ENCODE measurements around the gene TSPAN4. TPM values are rescaled to one million over a fixed set of nuclear protein-coding genes. Genes with fewer than 3 reads are reported as not detected.

The TSPAN4 gene
- total and polyA plus RNA-seq, 2 of the 13 experiments (the other 11 are each of a cell fraction or from before 2014, with no cell fraction given), result 31.7 to 68.3 TPM

GRCh38 chr11:889257-889656, 46.6 kb downstream of the TSPAN4 start (continued):
- TF ChIP-seq SMAD1 (CRISPR knock-in tag; IDR thresholded peaks at IDR 0.05; ENCODE audit: borderline replicate concordance, low read depth), result no peak
- TF ChIP-seq GATAD1 (CRISPR knock-in tag; IDR thresholded peaks at IDR 0.05), result no peak
- no peak for TF ChIP-seq CENPBD1 (CRISPR knock-in tag; IDR thresholded peaks at IDR 0.05; ENCODE audit: borderline replicate concordance, low read depth)

- no peak overlapping the region for H3K9ac ChIP-seq (ENCODE audit: insufficient read depth, low read depth, low read length)
Observed at GRCh38 chr11:889687-890475, 47.2 kb downstream of the TSPAN4 start.

More at GRCh38 chr11:889687-890475, 47.2 kb downstream of the TSPAN4 start:
- H3K4me3 ChIP-seq (replicated peaks in 1 of 3; ENCODE audit: insufficient read depth in 1 of 3, low read depth in 2 of 3, low read length in 3 of 3), result no peak overlapping the region
- ATAC-seq (no peak), FAIRE-seq (no peak), DNase-seq (ENCODE audit: low spot score) (no peak)
- TF ChIP-seq ZNF142 (CRISPR knock-in tag; IDR thresholded peaks at IDR 0.05), result no peak
- TF ChIP-seq ZNF724P (CRISPR knock-in tag; IDR thresholded peaks at IDR 0.05; ENCODE audit: borderline replicate concordance), result no peak
- no peak for TF ChIP-seq ZGPAT (CRISPR knock-in tag; IDR thresholded peaks at IDR 0.05)
- peak; percentile 66 for TF ChIP-seq AGO2 (optimal IDR thresholded peaks at IDR 0.05; ENCODE audit: low read depth, low read length)
- no peaks in the 10 kb centered on the region for H4K20me1 ChIP-seq (ENCODE audit: insufficient read depth, low read length)
- H3K27me3 ChIP-seq (ENCODE audit: control insufficient read depth in 1 of 2, insufficient read depth in 2 of 2, low read length in 2 of 2), result no peaks in the 10 kb centered on the region
- no peak overlapping the region for H3K27ac ChIP-seq (ENCODE audit: extremely low read length, insufficient read depth, low read length)
- H2AFZ ChIP-seq (ENCODE audit: low read length), result no peak overlapping the region
- BruUV-seq (replicated peaks), result no TSS peak
- no peaks in the 10 kb centered on the region for H3K4me1 ChIP-seq (ENCODE audit: insufficient read depth, low read length)
- POLR2A ChIA-PET, result no interaction called here
- in situ Hi-C loops (cut with HindIII; ENCODE audit: extremely low pct_ligation_motif_present, low pct_unique_long_range_greater_than_20kb) (loop anchor here (10.0 kb wide), 1 partner anchor 165 kb away; no protein-coding TSS in a partner anchor), intact Hi-C loops (cut with micrococcal nuclease; ENCODE audit: unreplicated experiment) (no loop called here)
- CTCF ChIA-PET (ENCODE audit: low intra/inter-chr PET ratio, low total read pairs), result no interaction called here
- H3K9me3 ChIP-seq (ENCODE audit: low read length), result no peaks in the 10 kb centered on the region
- no peaks in the 10 kb centered on the region for H3K79me2 ChIP-seq (ENCODE audit: insufficient read depth, low read length)
- WGBS (ENCODE audit: low lambda C conversion rate), result 94% methylated on average over 31 of the region's 32 CpGs
- peaks cover 3 to 13% of the 10 kb centered on the region in 2 experiments; a peak in 4 of 5 replicates for H3K36me3 ChIP-seq (replicated peaks in 1 of 2; ENCODE audit: control insufficient read depth in 1 of 2, insufficient read depth in 2 of 2, low read length in 2 of 2)
- H3K4me2 ChIP-seq (ENCODE audit: low read depth, low read length), result no peak overlapping the region
